ENCODE measurements around the gene GAS7.
A peak's percentile ranks its signal among the peaks of the same experiment; 100 is the strongest.

GAS7 gene

DNA sequence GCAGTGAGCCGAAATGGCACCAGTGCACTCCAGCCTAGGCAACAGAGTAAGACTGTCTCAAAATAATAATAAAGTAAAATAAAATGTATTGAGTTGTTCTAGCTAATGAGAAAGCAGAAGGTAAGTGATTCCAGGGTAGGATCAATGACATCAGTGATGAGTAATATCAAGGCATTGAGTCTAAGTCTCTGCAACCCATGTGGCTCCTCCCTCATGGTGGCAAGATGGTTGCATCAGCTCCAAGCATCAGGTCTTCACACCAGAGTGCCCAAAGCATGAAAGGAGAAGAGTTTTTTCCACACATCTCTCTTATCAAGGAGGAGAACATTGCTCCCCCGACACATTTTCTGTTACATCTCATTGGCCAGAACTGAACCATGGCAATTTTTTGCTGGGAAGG lies 34.8 kb upstream of the GAS7 start:
- H3K27ac ChIP-seq (ENCODE audit: insufficient read depth in 1 of 2, low read depth in 1 of 2, low read length in 2 of 2, poor library complexity in 1 of 2, severe bottlenecking in 2 of 2), result no peak overlapping the region
- 100% methylated on average over 1 of the region's 2 CpGs for WGBS (ENCODE audit: insufficient coverage)
- H3K9me3 ChIP-seq (ENCODE audit: control extremely low read depth in 1 of 5, control insufficient read depth in 4 of 5, insufficient read depth in 2 of 5, low read depth in 1 of 5, low read length in 4 of 5), result no peaks in the 10 kb centered on the region
- no peaks in the 10 kb centered on the region for H3K4me1 ChIP-seq (ENCODE audit: control extremely low read depth in 1 of 4, control insufficient read depth in 4 of 4, insufficient read depth in 4 of 4, low read length in 3 of 4)
- H3K36me3 ChIP-seq (ENCODE audit: control insufficient read depth in 4 of 4, insufficient read depth in 4 of 4, low read length in 3 of 4), result no peaks in the 10 kb centered on the region
- no peak overlapping the region for H3K4me3 ChIP-seq (ENCODE audit: control insufficient read depth in 1 of 7, extremely low read depth in 1 of 7, insufficient read depth in 4 of 7, low read depth in 2 of 7, low read length in 6 of 7)
- no peak for DNase-seq
- ChIA-PET POLR2A (no interaction called here), CTCF (interaction anchor here (1.0 kb wide), 1 partner anchor 271 kb away, joined by 3 read pairs; no protein-coding TSS in a partner anchor)
- no peaks in the 10 kb centered on the region for H3K27me3 ChIP-seq (replicated peaks in 2 of 5; ENCODE audit: control insufficient read depth in 4 of 5, insufficient read depth in 5 of 5, low read length in 4 of 5)

DNA sequence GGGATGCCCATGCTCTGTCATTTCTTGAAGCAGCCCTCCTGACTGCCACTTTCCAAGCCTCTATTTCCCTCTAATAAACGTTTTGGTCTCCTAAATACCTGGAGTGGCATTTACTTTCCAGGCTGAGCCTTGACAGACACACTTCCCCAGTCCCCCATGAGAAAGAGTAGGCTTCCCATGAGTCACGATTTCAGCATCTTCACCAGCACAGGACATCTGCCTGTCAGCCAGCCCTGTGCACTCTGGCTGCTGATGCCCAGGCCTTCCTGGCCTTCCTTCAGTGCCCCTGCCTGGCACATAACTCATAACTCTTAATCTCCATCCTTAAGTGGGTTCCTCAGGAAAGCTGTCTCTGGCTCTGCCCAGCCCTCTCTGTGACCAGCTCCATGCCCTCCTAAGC lies 30.8 kb upstream of the GAS7 start:
- Histone ChIP-seq H3K9me3 (ENCODE audit: control extremely low read depth in 1 of 5, control insufficient read depth in 4 of 5, insufficient read depth in 2 of 5, low read depth in 1 of 5, low read length in 4 of 5) (no peaks in the 10 kb centered on the region), H3K36me3 (ENCODE audit: control insufficient read depth in 4 of 4, insufficient read depth in 4 of 4, low read length in 3 of 4) (no peaks in the 10 kb centered on the region), H3K27ac (ENCODE audit: insufficient read depth in 1 of 2, low read depth in 1 of 2, low read length in 2 of 2, poor library complexity in 1 of 2, severe bottlenecking in 2 of 2) (no peak overlapping the region), H3K4me3 (ENCODE audit: control insufficient read depth in 1 of 7, extremely low read depth in 1 of 7, insufficient read depth in 4 of 7, low read depth in 2 of 7, low read length in 6 of 7) (no peak overlapping the region), H3K27me3 (replicated peaks in 2 of 5; ENCODE audit: control insufficient read depth in 4 of 5, insufficient read depth in 5 of 5, low read length in 4 of 5) (no peaks in the 10 kb centered on the region), H3K4me1 (ENCODE audit: control extremely low read depth in 1 of 4, control insufficient read depth in 4 of 4, insufficient read depth in 4 of 4, low read length in 3 of 4) (peaks cover 0 to 3% (median 0%) of the 10 kb centered on the region in 4 experiments)
- no peak for DNase-seq
- 62% methylated on average over 2 of the region's 2 CpGs for WGBS (ENCODE audit: insufficient coverage)
- CTCF ChIA-PET, result interaction anchor here (0.6 to 2.0 kb wide), 6 partner anchors 110 to 304 kb away, joined by 3 to 8 read pairs (median 4); no protein-coding TSS in a partner anchor
- POLR2A ChIA-PET, result no interaction called here

DNA sequence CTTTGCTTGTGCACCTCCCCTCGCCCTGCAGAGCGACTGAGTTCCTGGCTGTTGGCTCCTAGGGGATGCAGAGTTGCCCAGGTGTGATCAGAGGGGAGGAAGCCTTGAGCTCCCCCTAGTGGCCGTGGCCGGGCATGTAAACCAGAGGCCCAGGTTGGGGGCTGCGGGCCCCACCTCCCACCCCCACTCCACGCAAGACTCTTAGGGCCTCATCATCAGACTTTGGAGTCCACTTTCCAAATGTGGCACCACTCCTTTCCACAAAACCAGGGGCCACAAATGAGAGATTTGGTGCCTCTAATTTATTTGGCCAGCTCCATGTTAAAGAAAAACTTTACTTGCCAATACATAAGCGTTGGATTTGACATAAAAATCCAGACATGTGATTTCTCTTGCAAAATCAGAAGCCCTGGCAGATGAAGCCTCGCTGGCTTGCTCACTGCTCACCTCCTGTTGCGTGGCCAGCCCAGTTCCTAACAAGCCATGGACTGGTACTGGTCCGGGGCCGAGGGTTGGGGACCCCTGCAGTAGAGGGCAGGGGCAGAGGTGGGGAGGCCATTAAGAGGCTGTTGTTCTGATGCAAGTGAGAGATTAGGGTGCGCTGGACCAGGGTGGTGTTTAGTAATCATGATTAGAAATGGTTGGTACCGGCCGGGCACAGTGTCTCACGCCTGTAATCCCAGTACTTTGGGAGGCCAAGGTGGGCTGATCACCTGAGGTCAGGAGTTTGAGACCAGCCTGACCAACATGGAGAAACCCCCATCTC lies 28.7 kb upstream of the GAS7 start:
- peaks cover 0 to 3% (median 0%) of the 10 kb centered on the region in 4 experiments for H3K4me1 ChIP-seq (ENCODE audit: control extremely low read depth in 1 of 4, control insufficient read depth in 4 of 4, insufficient read depth in 4 of 4, low read length in 3 of 4)
- H3K27me3 ChIP-seq (replicated peaks in 2 of 5; ENCODE audit: control insufficient read depth in 4 of 5, insufficient read depth in 5 of 5, low read length in 4 of 5), result no peaks in the 10 kb centered on the region
- ChIA-PET CTCF (interaction anchor here (1.0 to 3.4 kb wide), 23 partner anchors 9 to 261 kb away, joined by 3 to 50 read pairs (median 4); no protein-coding TSS in a partner anchor), POLR2A (interaction anchor here (0.6 kb wide), 1 partner anchor 648 kb away, joined by 3 read pairs; no protein-coding TSS in a partner anchor)
- no peak overlapping the region for H3K27ac ChIP-seq (ENCODE audit: insufficient read depth in 1 of 2, low read depth in 1 of 2, low read length in 2 of 2, poor library complexity in 1 of 2, severe bottlenecking in 2 of 2)
- WGBS (ENCODE audit: insufficient coverage), result 34% methylated on average over 10 of the region's 15 CpGs
- H3K36me3 ChIP-seq (ENCODE audit: control insufficient read depth in 4 of 4, insufficient read depth in 4 of 4, low read length in 3 of 4), result no peaks in the 10 kb centered on the region
- no peaks in the 10 kb centered on the region for H3K9me3 ChIP-seq (ENCODE audit: control extremely low read depth in 1 of 5, control insufficient read depth in 4 of 5, insufficient read depth in 2 of 5, low read depth in 1 of 5, low read length in 4 of 5)
- peak; percentile 54 to 61 (median 57) for DNase-seq
- H3K4me3 ChIP-seq (ENCODE audit: control insufficient read depth in 1 of 7, extremely low read depth in 1 of 7, insufficient read depth in 4 of 7, low read depth in 2 of 7, low read length in 6 of 7), result no peak overlapping the region

DNA sequence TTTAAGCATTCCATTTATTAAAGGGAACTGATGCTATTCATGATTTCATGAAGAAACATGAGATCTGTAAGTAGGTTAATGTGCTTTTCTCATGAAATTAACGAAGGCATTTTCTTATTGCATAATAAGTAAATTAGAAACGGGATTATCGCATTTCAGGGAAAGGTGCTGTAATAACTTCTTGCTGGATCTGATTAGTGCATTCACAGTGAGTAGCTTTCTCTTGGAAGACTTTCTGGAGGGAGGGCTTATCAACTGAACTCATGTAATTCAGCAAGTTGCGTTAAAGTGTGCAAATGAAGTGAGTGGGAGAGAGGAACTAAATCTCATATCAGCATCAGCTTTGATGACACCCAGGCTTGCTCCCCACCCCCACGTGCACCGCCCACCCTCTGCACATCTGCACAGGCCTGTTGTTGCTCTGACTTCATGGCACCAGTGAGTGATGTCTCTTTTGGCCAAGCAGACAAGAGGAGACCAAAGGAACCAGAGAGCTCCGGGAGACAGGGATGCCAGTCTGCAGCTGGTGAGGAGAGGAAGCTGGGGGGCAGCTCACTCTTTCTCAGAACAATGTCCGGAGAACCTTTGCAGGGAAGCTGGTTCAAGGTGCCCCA lies 26.3 kb upstream of the GAS7 start:
- 92% methylated on average over 3 of the region's 8 CpGs for WGBS (ENCODE audit: insufficient coverage)
- ChIA-PET POLR2A (no interaction called here), CTCF (interaction anchor here (0.9 to 3.4 kb wide), 5 partner anchors 43 to 300 kb away, joined by 3 to 50 read pairs (median 4); no protein-coding TSS in a partner anchor)
- DNase-seq, result no peak
- Histone ChIP-seq H3K36me3 (ENCODE audit: control insufficient read depth in 4 of 4, insufficient read depth in 4 of 4, low read length in 3 of 4) (no peaks in the 10 kb centered on the region), H3K27me3 (replicated peaks in 2 of 5; ENCODE audit: control insufficient read depth in 4 of 5, insufficient read depth in 5 of 5, low read length in 4 of 5) (no peaks in the 10 kb centered on the region), H3K9me3 (ENCODE audit: control extremely low read depth in 1 of 5, control insufficient read depth in 4 of 5, insufficient read depth in 2 of 5, low read depth in 1 of 5, low read length in 4 of 5) (peaks cover 0 to 5% (median 0%) of the 10 kb centered on the region in 5 experiments), H3K4me1 (ENCODE audit: control extremely low read depth in 1 of 4, control insufficient read depth in 4 of 4, insufficient read depth in 4 of 4, low read length in 3 of 4) (peaks cover 0 to 3% (median 0%) of the 10 kb centered on the region in 4 experiments), H3K4me3 (ENCODE audit: control insufficient read depth in 1 of 7, extremely low read depth in 1 of 7, insufficient read depth in 4 of 7, low read depth in 2 of 7, low read length in 6 of 7) (no peak overlapping the region), H3K27ac (ENCODE audit: insufficient read depth in 1 of 2, low read depth in 1 of 2, low read length in 2 of 2, poor library complexity in 1 of 2, severe bottlenecking in 2 of 2) (no peak overlapping the region)

DNA sequence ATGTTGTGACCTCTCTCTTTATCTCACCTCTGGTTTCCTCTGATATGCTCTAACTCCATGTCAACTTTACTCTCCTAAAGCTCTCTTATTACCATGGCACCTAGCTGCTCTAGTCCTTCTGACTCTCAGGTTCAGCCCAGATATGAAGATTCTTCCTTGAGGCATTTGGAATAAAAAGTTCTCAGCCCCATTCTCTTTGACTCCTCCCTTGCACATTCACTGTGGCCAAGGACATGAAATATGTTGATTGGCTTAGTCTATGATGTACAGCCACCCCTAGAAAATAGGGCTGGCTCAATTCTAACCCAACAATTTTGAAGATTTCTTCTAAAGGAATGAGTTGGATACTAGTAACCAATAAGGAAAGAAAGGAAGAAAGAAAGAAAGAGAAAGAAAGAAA lies 20.8 kb upstream of the GAS7 start:
- ChIA-PET CTCF (no interaction called here), POLR2A (no interaction called here)
- H3K36me3 ChIP-seq (ENCODE audit: control insufficient read depth in 4 of 4, insufficient read depth in 4 of 4, low read length in 3 of 4), result no peaks in the 10 kb centered on the region
- DNase-seq, result no peak
- no peaks in the 10 kb centered on the region for H3K4me1 ChIP-seq (ENCODE audit: control extremely low read depth in 1 of 4, control insufficient read depth in 4 of 4, insufficient read depth in 4 of 4, low read length in 3 of 4)
- peaks cover 0 to 8% (median 0%) of the 10 kb centered on the region in 5 experiments for H3K9me3 ChIP-seq (ENCODE audit: control extremely low read depth in 1 of 5, control insufficient read depth in 4 of 5, insufficient read depth in 2 of 5, low read depth in 1 of 5, low read length in 4 of 5)
- no peak overlapping the region for H3K27ac ChIP-seq (ENCODE audit: insufficient read depth in 1 of 2, low read depth in 1 of 2, low read length in 2 of 2, poor library complexity in 1 of 2, severe bottlenecking in 2 of 2)
- H3K27me3 ChIP-seq (replicated peaks in 2 of 5; ENCODE audit: control insufficient read depth in 4 of 5, insufficient read depth in 5 of 5, low read length in 4 of 5), result no peaks in the 10 kb centered on the region
- H3K4me3 ChIP-seq (ENCODE audit: control insufficient read depth in 1 of 7, extremely low read depth in 1 of 7, insufficient read depth in 4 of 7, low read depth in 2 of 7, low read length in 6 of 7), result no peak overlapping the region

DNA sequence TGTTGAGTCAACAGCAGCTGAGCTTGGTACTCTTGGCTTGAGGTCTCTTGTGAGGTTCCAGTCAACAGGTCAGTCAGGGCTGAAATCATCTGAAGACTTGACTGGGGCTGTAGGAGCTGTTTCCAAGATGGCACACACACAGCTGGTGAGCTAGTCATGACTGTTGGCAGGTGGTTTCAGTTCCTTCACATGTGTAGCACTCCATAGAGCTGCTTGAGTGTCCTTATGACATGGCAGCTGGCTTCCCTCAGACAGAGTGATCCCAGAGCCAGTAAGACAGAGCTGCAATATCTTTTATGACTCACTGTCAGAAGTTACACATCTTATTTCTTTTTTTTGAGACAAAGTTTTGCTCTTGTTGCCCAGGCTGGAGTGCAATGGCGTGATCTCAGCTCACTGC lies 19.5 kb upstream of the GAS7 start:
- Histone ChIP-seq H3K4me1 (ENCODE audit: control extremely low read depth in 1 of 4, control insufficient read depth in 4 of 4, insufficient read depth in 4 of 4, low read length in 3 of 4) (no peaks in the 10 kb centered on the region), H3K27ac (ENCODE audit: insufficient read depth in 1 of 2, low read depth in 1 of 2, low read length in 2 of 2, poor library complexity in 1 of 2, severe bottlenecking in 2 of 2) (no peak overlapping the region), H3K9me3 (ENCODE audit: control extremely low read depth in 1 of 5, control insufficient read depth in 4 of 5, insufficient read depth in 2 of 5, low read depth in 1 of 5, low read length in 4 of 5) (peaks cover 0 to 8% (median 0%) of the 10 kb centered on the region in 5 experiments), H3K36me3 (ENCODE audit: control insufficient read depth in 4 of 4, insufficient read depth in 4 of 4, low read length in 3 of 4) (no peaks in the 10 kb centered on the region), H3K27me3 (replicated peaks in 2 of 5; ENCODE audit: control insufficient read depth in 4 of 5, insufficient read depth in 5 of 5, low read length in 4 of 5) (no peaks in the 10 kb centered on the region), H3K4me3 (ENCODE audit: control insufficient read depth in 1 of 7, extremely low read depth in 1 of 7, insufficient read depth in 4 of 7, low read depth in 2 of 7, low read length in 6 of 7) (no peak overlapping the region)
- CTCF ChIA-PET, result interaction anchor here (1.7 kb wide), 1 partner anchor 9 kb away, joined by 5 read pairs; no protein-coding TSS in a partner anchor
- WGBS (ENCODE audit: insufficient coverage), result 100% methylated on average over 1 of the region's 1 CpG
- POLR2A ChIA-PET, result no interaction called here
- DNase-seq, result peak in 1 of 3 donors; percentile 31
